NCI-H69 (cell line): ENCODE results near the gene FOXO4.
A peak's percentile ranks its signal among the peaks of the same experiment; 100 is the strongest.

Experiments
- DNase-seq: peaks from one replicate; lab custom pipeline; 2025; lab: John Stamatoyannopoulos, UW

Gene FOXO4

GRCh38 chrX:71140440-71140839 lies 44.8 kb downstream of the FOXO4 start:
- no peak for DNase-seq

- no peak for DNase-seq
These were observed 47.9 kb downstream of the FOXO4 start for GRCh38 chrX:71143508-71143907.

- DNase-seq: peak; percentile 15
These were observed 49.0 kb downstream of the FOXO4 start, which contains the start of gene NLGN3 for GRCh38 chrX:71144651-71145050. Gene NLGN3, plus strand, starts transcription at chrX:71144841. Its CDS starts 2,909 bp downstream, at chrX:71147750.

DNA sequence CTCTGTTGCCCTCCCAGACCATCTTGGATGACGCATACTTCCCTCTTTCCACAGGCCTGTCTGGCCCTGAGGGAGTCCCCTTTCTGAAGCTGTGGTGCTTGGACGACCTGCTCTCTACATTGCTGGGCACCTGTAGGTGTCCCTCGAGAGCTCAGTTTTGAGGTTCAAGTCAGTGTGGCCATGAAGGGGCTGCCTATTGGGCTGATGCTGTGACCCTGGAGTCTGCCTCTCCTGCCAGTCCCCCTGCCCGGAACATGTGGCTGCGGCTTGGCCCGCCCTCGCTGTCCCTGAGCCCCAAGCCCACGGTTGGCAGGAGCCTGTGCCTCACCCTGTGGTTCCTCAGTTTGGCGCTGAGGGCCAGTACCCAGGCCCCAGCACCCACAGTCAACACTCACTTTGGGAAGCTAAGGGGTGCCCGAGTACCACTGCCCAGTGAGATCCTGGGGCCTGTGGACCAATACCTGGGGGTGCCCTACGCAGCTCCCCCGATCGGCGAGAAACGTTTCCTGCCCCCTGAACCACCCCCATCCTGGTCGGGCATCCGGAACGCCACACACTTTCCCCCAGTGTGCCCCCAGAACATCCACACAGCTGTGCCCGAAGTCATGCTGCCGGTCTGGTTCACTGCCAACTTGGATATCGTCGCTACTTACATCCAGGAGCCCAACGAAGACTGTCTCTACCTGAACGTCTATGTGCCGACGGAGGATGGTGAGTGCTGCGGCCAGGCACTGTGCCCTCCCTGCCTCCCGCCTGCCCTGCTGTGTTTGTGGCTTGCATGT lies 52.0 kb downstream of the FOXO4 start:
- DNase-seq: no peak

DNA sequence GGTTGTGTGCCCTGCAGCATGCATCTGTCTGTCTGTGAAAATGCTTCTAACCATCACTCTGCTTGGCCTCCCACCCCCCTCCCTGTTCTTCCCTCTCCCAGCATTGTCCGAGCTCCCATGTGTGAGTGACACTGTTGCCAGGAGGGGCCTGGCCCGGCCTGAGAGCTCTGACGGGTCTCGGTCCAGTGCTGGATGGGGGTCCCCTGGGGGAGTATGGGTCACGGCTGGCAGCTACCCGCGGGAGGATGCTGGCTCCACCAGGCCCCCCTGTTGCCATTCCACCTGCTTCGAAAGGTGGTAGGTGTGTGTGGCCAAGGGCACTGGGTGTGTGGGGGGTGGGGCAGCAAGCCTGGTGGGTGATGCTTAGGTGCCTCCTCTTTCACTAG lies 52.6 kb downstream of the FOXO4 start:
- DNase-seq: no peak

DNA sequence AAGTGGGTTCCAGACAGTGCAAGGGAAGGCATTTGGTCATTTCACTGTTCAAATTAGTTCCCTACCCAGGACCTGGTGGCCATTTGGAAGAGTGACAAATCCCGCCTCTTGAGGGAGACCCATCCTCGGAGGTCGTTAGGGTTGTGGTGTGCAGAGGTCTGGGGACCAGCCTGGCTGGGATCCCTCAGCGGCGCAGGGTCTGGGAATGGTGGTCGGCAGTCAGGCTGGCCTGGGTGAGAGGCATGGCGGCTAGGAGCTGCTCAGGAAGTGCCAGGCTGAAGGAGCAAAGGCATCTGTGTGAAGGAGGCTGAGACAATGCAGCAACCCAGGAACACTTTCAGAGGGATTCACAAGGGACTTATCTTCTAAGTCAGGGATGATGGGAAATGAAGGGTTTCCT lies 55.7 kb downstream of the FOXO4 start:
- no peak for DNase-seq
